ENCODE measurements around the gene COL2A1.

DNA sequence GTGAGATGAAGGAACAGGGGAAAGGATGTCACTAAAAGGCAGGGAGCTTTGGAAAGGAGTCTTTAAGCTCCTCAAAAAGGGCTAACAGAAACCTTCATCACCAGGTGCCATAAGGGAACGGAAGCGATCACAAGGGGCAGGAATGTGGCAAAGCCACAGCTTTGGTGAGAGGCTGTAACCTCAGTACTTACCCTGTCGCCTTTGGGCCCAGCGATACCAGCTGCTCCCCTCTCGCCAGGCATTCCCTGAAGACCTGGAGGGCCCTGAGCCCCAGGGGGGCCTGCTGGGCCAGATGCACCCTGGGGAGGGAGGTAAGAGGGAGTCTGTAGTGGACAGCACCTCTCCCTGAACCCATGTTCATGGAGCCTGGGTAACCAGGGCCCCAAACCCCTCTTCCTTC lies 22.0 kb downstream of the COL2A1 start:
- TF ChIP-seq, protein P1, sequence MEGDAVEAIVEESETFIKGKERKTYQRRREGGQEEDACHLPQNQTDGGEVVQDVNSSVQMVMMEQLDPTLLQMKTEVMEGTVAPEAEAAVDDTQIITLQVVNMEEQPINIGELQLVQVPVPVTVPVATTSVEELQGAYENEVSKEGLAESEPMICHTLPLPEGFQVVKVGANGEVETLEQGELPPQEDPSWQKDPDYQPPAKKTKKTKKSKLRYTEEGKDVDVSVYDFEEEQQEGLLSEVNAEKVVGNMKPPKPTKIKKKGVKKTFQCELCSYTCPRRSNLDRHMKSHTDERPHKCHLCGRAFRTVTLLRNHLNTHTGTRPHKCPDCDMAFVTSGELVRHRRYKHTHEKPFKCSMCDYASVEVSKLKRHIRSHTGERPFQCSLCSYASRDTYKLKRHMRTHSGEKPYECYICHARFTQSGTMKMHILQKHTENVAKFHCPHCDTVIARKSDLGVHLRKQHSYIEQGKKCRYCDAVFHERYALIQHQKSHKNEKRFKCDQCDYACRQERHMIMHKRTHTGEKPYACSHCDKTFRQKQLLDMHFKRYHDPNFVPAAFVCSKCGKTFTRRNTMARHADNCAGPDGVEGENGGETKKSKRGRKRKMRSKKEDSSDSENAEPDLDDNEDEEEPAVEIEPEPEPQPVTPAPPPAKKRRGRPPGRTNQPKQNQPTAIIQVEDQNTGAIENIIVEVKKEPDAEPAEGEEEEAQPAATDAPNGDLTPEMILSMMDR (IDR thresholded peaks at IDR 0.05; ENCODE audit: insufficient read depth, low read length, poor library complexity, severe bottlenecking) = no peak
- TF ChIP-seq EZH2phosphoT487 (conservative IDR thresholded peaks at IDR 0.05; ENCODE audit: low read length) = no peak
